Endothelial cell of umbilical vein (primary cell): ENCODE data around the gene ASB7. TPM values are rescaled to one million over a fixed set of nuclear protein-coding genes. Genes with fewer than 3 reads are reported as not detected.

ENCODE experiments used
- BruUV-seq: library from RNA; stranded (reverse); fragments of 400-500 nt; replicated peaks from 2 replicates; lab custom pipeline; 2021; lab: Mats Ljungman, UMichigan
- CTCF ChIA-PET: fragments of 300-600, 350-600 bp; sonication (Branson Sonifier 250); formaldehyde crosslinking; loops from one replicate; lab custom pipeline; 2021; ENCODE audit warnings: antibody characterized with exemption, inconsistent platforms; lab: Charles Lee
- POLR2A ChIA-PET: fragments of 300-600, 350-600 bp; sonication (Branson Sonifier 250); formaldehyde crosslinking; loops from one replicate; lab custom pipeline; 2021; ENCODE audit warnings: antibody characterized with exemption, inconsistent platforms; lab: Charles Lee
- DNase-seq: peaks from one replicate; pipeline ENCODE4 v3.0.0-alpha.2; 2011; ENCODE audit warnings: low read depth, low spot score
- FAIRE-seq: peaks from 2 replicates; lab custom pipeline; 2011; peaks lifted over from hg19 to GRCh38; lab: Jason Lieb, UNC
- H2AFZ ChIP-seq: 2 replicates; pipeline ENCODE4 v1.6.0; 2012; ENCODE audit warnings: low read depth, low read length, control low read depth, inconsistent platforms
- H3K27ac ChIP-seq: 2 replicates; pipeline ENCODE4 v1.5.1; 2011; ENCODE audit warnings: low read depth, mild to moderate bottlenecking, control low read depth, low read length, moderate library complexity; ENCODE audit not compliant: insufficient read depth
- H3K27me3 ChIP-seq, 2 experiments: 2 replicates each; pipeline versions ENCODE4 v1.6.0 to v1.6.1; 2011; ENCODE audit warnings: low read length in 2 of 2, mixed read lengths in 1 of 2; ENCODE audit not compliant: control insufficient read depth in 2 of 2, insufficient read depth in 2 of 2
- H3K36me3 ChIP-seq, 2 experiments: 2 replicates in 1 of 2; 3 replicates in 1 of 2; pipeline ENCODE4 v1.5.1; 2011; ENCODE audit warnings: low read length in 2 of 2, mild to moderate bottlenecking in 1 of 2, moderate library complexity in 1 of 2; ENCODE audit not compliant: control insufficient read depth in 2 of 2, insufficient read depth in 2 of 2; ENCODE audit errors: extremely low read depth in 1 of 2
- H3K4me1 ChIP-seq: 3 replicates; pipeline ENCODE4 v1.5.1; 2011; ENCODE audit warnings: mild to moderate bottlenecking, low read length; ENCODE audit not compliant: control insufficient read depth, insufficient read depth; ENCODE audit errors: extremely low read depth
- H3K4me2 ChIP-seq: 2 replicates; pipeline ENCODE4 v1.6.1; 2011; ENCODE audit warnings: low read length, control low read depth, mixed read lengths; ENCODE audit not compliant: insufficient read depth
- H3K4me3 ChIP-seq, 3 experiments: fragments of 200-600 bp in 1 of 3; sonication (generic), shearing (Covaris generic) in 1 of 3; replicated peaks in 1 of 3; 2 replicates each; pipeline ENCODE4 v1.5.1; 2011 to 2016; ENCODE audit warnings: control low read depth in 3 of 3, low read length in 3 of 3, mild to moderate bottlenecking in 2 of 3, inconsistent platforms in 1 of 3, low read depth in 1 of 3, moderate library complexity in 1 of 3; ENCODE audit not compliant: insufficient read depth in 1 of 3
- H3K79me2 ChIP-seq: 2 replicates; pipeline ENCODE4 v1.6.0; 2012; ENCODE audit warnings: low read length, inconsistent platforms; ENCODE audit not compliant: control insufficient read depth, insufficient read depth
- H3K9ac ChIP-seq: replicated peaks from 2 replicates; pipeline ENCODE3; 2011; ENCODE audit warnings: low read length, control low read depth; ENCODE audit not compliant: insufficient read depth; ENCODE audit errors: extremely low read depth
- H3K9me1 ChIP-seq: replicated peaks from 3 replicates; pipeline ENCODE4 v1.6.0; 2011; ENCODE audit warnings: mild to moderate bottlenecking, low read length; ENCODE audit not compliant: control insufficient read depth, insufficient read depth; ENCODE audit errors: extremely low read depth
- H3K9me3 ChIP-seq: replicated peaks from 2 replicates; pipeline ENCODE4 v1.5.1; 2012; ENCODE audit warnings: low read length, inconsistent platforms; ENCODE audit not compliant: control insufficient read depth, insufficient read depth
- H4K20me1 ChIP-seq: replicated peaks from 2 replicates; pipeline ENCODE3; 2011; ENCODE audit warnings: mild to moderate bottlenecking, low read length; ENCODE audit not compliant: control insufficient read depth, insufficient read depth; ENCODE audit errors: extremely low read depth
- EZH2 ChIP-seq: IDR thresholded peaks from 2 replicates; pipeline ENCODE4 v1.6.1; 2012; ENCODE audit warnings: borderline replicate concordance, low read depth, mild to moderate bottlenecking, moderate library complexity, low read length, inconsistent platforms; ENCODE audit not compliant: severe bottlenecking
- FOS ChIP-seq: IDR thresholded peaks from 2 replicates; pipeline ENCODE4 v1.6.1; 2011; ENCODE audit warnings: mild to moderate bottlenecking, low read length, moderate library complexity, borderline replicate concordance; ENCODE audit not compliant: insufficient read depth
- GATA2 ChIP-seq: IDR thresholded peaks from 2 replicates; pipeline ENCODE4 v1.7.0; 2011; ENCODE audit warnings: low read depth, mild to moderate bottlenecking, moderate library complexity, mixed read lengths, low read length; ENCODE audit not compliant: insufficient read length, insufficient read depth
- JUN ChIP-seq: IDR thresholded peaks from 2 replicates; pipeline ENCODE4 v1.6.1; 2011; ENCODE audit warnings: borderline replicate concordance, low read depth; ENCODE audit not compliant: insufficient read length, insufficient read depth
- MYC ChIP-seq: IDR thresholded peaks from one replicate; pipeline ENCODE4 v1.6.1; 2011; ENCODE audit warnings: mild to moderate bottlenecking, low read depth, low read length
- POLR2A ChIP-seq: IDR thresholded peaks from 2 replicates; pipeline ENCODE4 v1.6.1; 2012; ENCODE audit warnings: low read depth, mild to moderate bottlenecking, control low read depth, low read length
- POLR2AphosphoS5 ChIP-seq: IDR thresholded peaks from 2 replicates; pipeline ENCODE4 v1.6.1; 2012; ENCODE audit warnings: low read depth, mild to moderate bottlenecking, control low read depth, low read length, moderate library complexity; ENCODE audit not compliant: insufficient read depth
- dilution Hi-C: fragments of 300-500 bp; cut with MboI; formaldehyde crosslinking; loops from one replicate; pipeline ENCODE4 v1.15.0; 2019; ENCODE audit warnings: low sequenced_read_pairs; ENCODE audit not compliant: extremely low pct_ligation_motif_present
- intact Hi-C: fragments of 100-400 bp; cut with micrococcal nuclease; formaldehyde crosslinking; loops from one replicate; pipeline ENCODE4 v1.10.0; 2022
- polyA plus RNA-seq, 4 experiments: library from polyadenylated mRNA; depleted of rRNA in 3 of 4; stranded (reverse) in 3 of 4; unstranded in 1 of 4; fragments of >200 nt; gene quantifications; 2 replicates each; pipeline versions ENCODE4 v1.2.1 to v1.2.3, GENCODE V29; 2011 to 2012; ENCODE audit warnings: missing spikeins in 1 of 4
- total RNA-seq: library from RNA; stranded (reverse); gene quantifications from 2 replicates; pipeline ENCODE4 v1.2.3, GENCODE V29; 2021
- TF ChIP-seq, protein P1 (sequence below), 2 donors: IDR thresholded peaks; 1 replicate in 1 of 2; 2 replicates in 1 of 2; pipeline ENCODE4 v1.5.1; 2011; ENCODE audit warnings: low read length in 2 of 2, mild to moderate bottlenecking in 2 of 2, moderate library complexity in 2 of 2, control low read depth in 1 of 2, inconsistent platforms in 1 of 2, low read depth in 1 of 2; ENCODE audit not compliant: insufficient read depth in 1 of 2; ENCODE audit errors: extremely low read depth in 1 of 2
- TF ChIP-seq, protein P2 (sequence below): IDR thresholded peaks from 2 replicates; pipeline ENCODE4 v1.6.1; 2011; ENCODE audit not compliant: insufficient read depth, insufficient read length

The ASB7 gene
- total and polyA plus RNA-seq, 2 donors (not counting 3 experiments of a cell fraction or from before 2014, with no cell fraction given), result 6.8 to 13.3 TPM

DNA sequence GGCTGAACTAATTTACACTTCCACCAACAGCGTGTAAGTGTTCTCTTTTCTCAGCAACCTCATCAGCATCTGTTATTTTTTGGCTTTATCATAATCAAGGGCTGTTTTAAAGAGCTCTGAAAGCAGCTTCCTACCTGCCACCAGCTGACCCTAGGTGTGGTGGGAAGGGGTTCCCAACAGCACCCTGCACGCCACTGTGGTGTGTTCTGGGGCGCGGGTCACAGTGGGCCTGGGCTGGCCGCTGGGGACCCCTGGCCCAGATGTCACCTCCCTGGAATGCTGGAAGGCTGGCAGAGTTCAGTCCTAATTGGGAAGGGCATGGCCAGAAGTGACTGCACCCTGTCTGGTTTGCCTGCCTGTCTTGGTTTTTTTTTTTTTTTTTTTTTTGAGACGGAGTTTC lies 82.2 kb downstream of the ASB7 start:
- no peak for DNase-seq
- dilution Hi-C loops (no loop called here), intact Hi-C loops (no loop called here)
- Histone ChIP-seq H2AFZ (no peak overlapping the region), H4K20me1 (no peaks in the 10 kb centered on the region), H3K27ac (no peak overlapping the region), H3K36me3 (no peaks in the 10 kb centered on the region), H3K9ac (no peak overlapping the region), H3K79me2 (no peaks in the 10 kb centered on the region), H3K9me3 (no peaks in the 10 kb centered on the region), H3K4me1 (peaks cover 5% of the 10 kb centered on the region), H3K27me3 (no peaks in the 10 kb centered on the region), H3K4me3 (no peak overlapping the region), H3K9me1 (no peaks in the 10 kb centered on the region), H3K4me2 (no peak overlapping the region)
- FAIRE-seq, result no peak
- BruUV-seq, result no TSS peak
- ChIA-PET POLR2A (no interaction called here), CTCF (interaction anchor here (1.4 kb wide), 1 partner anchor 189 kb away, joined by 5 read pairs; no protein-coding TSS in a partner anchor)
- TF ChIP-seq POLR2A (no peak), EZH2 (no peak), FOS (no peak), JUN (no peak), POLR2AphosphoS5 (no peak), GATA2 (no peak), MYC (no peak)
- TF ChIP-seq, protein P1, sequence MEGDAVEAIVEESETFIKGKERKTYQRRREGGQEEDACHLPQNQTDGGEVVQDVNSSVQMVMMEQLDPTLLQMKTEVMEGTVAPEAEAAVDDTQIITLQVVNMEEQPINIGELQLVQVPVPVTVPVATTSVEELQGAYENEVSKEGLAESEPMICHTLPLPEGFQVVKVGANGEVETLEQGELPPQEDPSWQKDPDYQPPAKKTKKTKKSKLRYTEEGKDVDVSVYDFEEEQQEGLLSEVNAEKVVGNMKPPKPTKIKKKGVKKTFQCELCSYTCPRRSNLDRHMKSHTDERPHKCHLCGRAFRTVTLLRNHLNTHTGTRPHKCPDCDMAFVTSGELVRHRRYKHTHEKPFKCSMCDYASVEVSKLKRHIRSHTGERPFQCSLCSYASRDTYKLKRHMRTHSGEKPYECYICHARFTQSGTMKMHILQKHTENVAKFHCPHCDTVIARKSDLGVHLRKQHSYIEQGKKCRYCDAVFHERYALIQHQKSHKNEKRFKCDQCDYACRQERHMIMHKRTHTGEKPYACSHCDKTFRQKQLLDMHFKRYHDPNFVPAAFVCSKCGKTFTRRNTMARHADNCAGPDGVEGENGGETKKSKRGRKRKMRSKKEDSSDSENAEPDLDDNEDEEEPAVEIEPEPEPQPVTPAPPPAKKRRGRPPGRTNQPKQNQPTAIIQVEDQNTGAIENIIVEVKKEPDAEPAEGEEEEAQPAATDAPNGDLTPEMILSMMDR (IDR thresholded peaks at IDR 0.05; ENCODE audit: extremely low read depth in 1 of 2, insufficient read depth in 1 of 2, low read depth in 1 of 2, low read length in 2 of 2), result no peak
- TF ChIP-seq, protein P2, sequence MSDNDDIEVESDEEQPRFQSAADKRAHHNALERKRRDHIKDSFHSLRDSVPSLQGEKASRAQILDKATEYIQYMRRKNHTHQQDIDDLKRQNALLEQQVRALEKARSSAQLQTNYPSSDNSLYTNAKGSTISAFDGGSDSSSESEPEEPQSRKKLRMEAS, result no peak
